Measurements from ENCODE around the gene RPS16. TPM values are rescaled to one million over a fixed set of nuclear protein-coding genes. Genes with fewer than 3 reads are reported as not detected.

RPS16 gene
- total and polyA plus RNA-seq, 9 of the 15 experiments (the other 6 are each of a cell fraction or from before 2014, with no cell fraction given), result 82.6 to 3,671 (median 2,204) TPM

DNA sequence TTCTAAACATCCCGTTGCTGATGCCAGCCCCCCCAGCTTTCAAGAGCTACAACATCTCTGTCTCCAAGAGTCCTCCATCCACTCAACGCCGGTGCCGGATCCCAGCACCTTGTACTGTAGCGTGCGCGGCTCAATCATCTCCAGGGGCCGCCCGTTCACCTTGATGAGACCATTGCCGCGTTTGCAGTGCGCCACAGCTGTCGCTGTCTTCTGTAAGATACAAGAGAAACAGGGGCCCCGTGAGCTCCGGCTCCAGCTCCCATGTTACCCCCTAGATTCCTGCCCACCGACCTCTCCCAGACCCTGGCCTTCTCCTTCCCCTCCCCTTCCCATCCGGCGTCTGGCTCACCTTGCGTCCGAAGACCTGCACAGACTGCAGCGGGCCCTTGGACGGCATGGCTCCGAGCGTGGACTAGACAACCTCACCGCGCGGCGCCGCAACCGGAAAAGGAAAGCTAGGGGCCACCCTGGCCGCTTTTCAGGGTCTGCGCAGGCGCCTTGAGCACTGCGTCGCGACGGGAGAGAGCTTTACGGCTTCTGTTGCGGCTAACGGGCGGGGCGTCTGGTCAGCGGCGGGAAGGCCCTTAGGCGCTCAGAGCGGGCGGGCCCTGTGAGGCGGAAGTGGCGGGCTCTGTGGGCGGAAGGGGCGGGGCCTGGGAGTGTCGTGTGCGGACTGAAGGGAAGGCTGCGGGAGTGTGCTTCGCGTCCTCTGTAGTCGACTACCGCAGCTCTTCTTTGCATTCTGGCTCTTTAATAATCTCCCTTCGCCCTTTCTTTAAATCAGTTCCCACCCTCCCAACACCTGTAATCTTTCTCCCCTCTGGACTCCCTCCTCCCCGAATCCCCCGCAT, at the start of gene RPS16 (continued):
- TF ChIP-seq THAP12 (CRISPR knock-in tag; IDR thresholded peaks at IDR 0.05) (peak; percentile 24; the same call in 1 of the 2 replicates), LCOR (CRISPR knock-in tag; IDR thresholded peaks at IDR 0.05) (peak; percentile 62; the same call in 1 of the 2 replicates), U2AF1 (optimal IDR thresholded peaks at IDR 0.05; ENCODE audit: low read depth, low read length) (peak; percentile 97), MAX (CRISPR knock-in tag; IDR thresholded peaks at IDR 0.05) (peak; percentile 92), TFAP4 (CRISPR knock-in tag; IDR thresholded peaks at IDR 0.05; ENCODE audit: borderline replicate concordance) (peak; percentile 90), FOS (IDR thresholded peaks at IDR 0.05; ENCODE audit: extremely low read depth, insufficient read length) (no peak), CTBP1 (IDR thresholded peaks at IDR 0.05; ENCODE audit: borderline replicate concordance) (peak; percentile 66), ZNF140 (CRISPR knock-in tag; IDR thresholded peaks at IDR 0.05) (no peak), RBFOX2 (IDR thresholded peaks at IDR 0.05; ENCODE audit: low read depth, low read length) (peak; percentile 100), CEBPZ (IDR thresholded peaks at IDR 0.05; ENCODE audit: borderline replicate concordance, low read depth, low read length) (no peak), ZNF12 (CRISPR knock-in tag; IDR thresholded peaks at IDR 0.05) (no peak), E2F6 (IDR thresholded peaks at IDR 0.05; ENCODE audit: borderline replicate concordance in 1 of 2, extremely low read depth in 1 of 2, insufficient read depth in 1 of 2, insufficient read length in 1 of 2, low read depth in 1 of 2, low read length in 1 of 2, poor library complexity in 1 of 2, severe bottlenecking in 1 of 2) (peak; percentile 55 to 70), HDAC2 (IDR thresholded peaks at IDR 0.05) (peak; percentile 66; the same call in 1 of the 2 replicates), SIN3A (IDR thresholded peaks at IDR 0.05; ENCODE audit: borderline replicate concordance in 2 of 2, control insufficient read depth in 1 of 2, low read depth in 2 of 2, low read length in 2 of 2) (peak in 1 of 2 experiments; percentile 93)
- TF ChIP-seq, protein P1, sequence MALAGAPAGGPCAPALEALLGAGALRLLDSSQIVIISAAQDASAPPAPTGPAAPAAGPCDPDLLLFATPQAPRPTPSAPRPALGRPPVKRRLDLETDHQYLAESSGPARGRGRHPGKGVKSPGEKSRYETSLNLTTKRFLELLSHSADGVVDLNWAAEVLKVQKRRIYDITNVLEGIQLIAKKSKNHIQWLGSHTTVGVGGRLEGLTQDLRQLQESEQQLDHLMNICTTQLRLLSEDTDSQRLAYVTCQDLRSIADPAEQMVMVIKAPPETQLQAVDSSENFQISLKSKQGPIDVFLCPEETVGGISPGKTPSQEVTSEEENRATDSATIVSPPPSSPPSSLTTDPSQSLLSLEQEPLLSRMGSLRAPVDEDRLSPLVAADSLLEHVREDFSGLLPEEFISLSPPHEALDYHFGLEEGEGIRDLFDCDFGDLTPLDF (CRISPR knock-in tag; IDR thresholded peaks at IDR 0.05), result peak; percentile 94

All from K562 (cell line).